ENCODE measurements around the gene ATP8A2.
"Not testable (repeated sequence)": the region's sequence is repeated elsewhere in the genome, so short reads cannot be mapped to it uniquely, and the experiment has no call there.

Gene ATP8A2

GRCh38 chr13:25468325-25469168 lies 96.8 kb downstream of the ATP8A2 start:
- ATAC-seq (peak; percentile 55), DNase-seq (peak; percentile 1 to 12)
- peak overlapping the region; percentile 54 to 69 for H3K4me3 Mint-ChIP-seq
- peaks cover 67% of the 10 kb centered on the region for H3K27me3 Mint-ChIP-seq
- no peaks in the 10 kb centered on the region for H3K9me3 Mint-ChIP-seq
- H3K27ac Mint-ChIP-seq: no peak overlapping the region
- H3K4me1 Mint-ChIP-seq: peaks cover 14% of the 10 kb centered on the region

- DNase-seq: no peak
- peaks cover 14% of the 10 kb centered on the region for H3K4me1 Mint-ChIP-seq
- peak overlapping the region; percentile 69 to 73 for H3K4me3 Mint-ChIP-seq
- no peak overlapping the region for H3K27ac Mint-ChIP-seq
- ATAC-seq: peak; percentile 18
- H3K9me3 Mint-ChIP-seq: no peaks in the 10 kb centered on the region
- peaks cover 67% of the 10 kb centered on the region for H3K27me3 Mint-ChIP-seq
Measured at GRCh38 chr13:25469169-25469525, 97.4 kb downstream of the ATP8A2 start.

- DNase-seq (no peak), ATAC-seq (no peak)
- Mint-ChIP-seq H3K4me3 (no peak overlapping the region), H3K27ac (no peak overlapping the region), H3K4me1 (peaks cover 6% of the 10 kb centered on the region), H3K9me3 (no peaks in the 10 kb centered on the region), H3K27me3 (peaks cover 43% of the 10 kb centered on the region)
Measured at GRCh38 chr13:25473864-25474263, 102.1 kb downstream of the ATP8A2 start.

- Mint-ChIP-seq H3K27me3 (peaks cover 20% of the 10 kb centered on the region), H3K9me3 (peaks cover 6 to 14% of the 10 kb centered on the region in 2 donors), H3K4me1 (no peaks in the 10 kb centered on the region), H3K27ac (no peak overlapping the region), H3K4me3 (no peak overlapping the region)
- DNase-seq (no peak), ATAC-seq (no peak)
Measured at GRCh38 chr13:25478186-25478585, 106.4 kb downstream of the ATP8A2 start.

GRCh38 chr13:25489238-25489637 lies 117.5 kb downstream of the ATP8A2 start:
- Mint-ChIP-seq H3K27ac (no peak overlapping the region), H3K4me3 (no peak overlapping the region), H3K27me3 (peaks cover 29% of the 10 kb centered on the region), H3K9me3 (no peaks in the 10 kb centered on the region), H3K4me1 (no peaks in the 10 kb centered on the region)
- DNase-seq (no peak), ATAC-seq (no peak)

- Mint-ChIP-seq H3K4me1 (no peaks in the 10 kb centered on the region), H3K4me3 (no peak overlapping the region), H3K27me3 (peaks cover 36% of the 10 kb centered on the region), H3K9me3 (no peaks in the 10 kb centered on the region), H3K27ac (no peak overlapping the region)
- ATAC-seq (no peak), DNase-seq (no peak)
Measured at GRCh38 chr13:25490236-25490635, 118.5 kb downstream of the ATP8A2 start.

GRCh38 chr13:25493931-25494640 lies 122.3 kb downstream of the ATP8A2 start:
- Mint-ChIP-seq H3K9me3 (no peaks in the 10 kb centered on the region), H3K27ac (no peak overlapping the region), H3K4me1 (no peaks in the 10 kb centered on the region), H3K27me3 (peaks cover 46% of the 10 kb centered on the region), H3K4me3 (no peak overlapping the region)
- ATAC-seq: no peak
- no peak for DNase-seq

- no peak for ATAC-seq
- Mint-ChIP-seq H3K9me3 (no peaks in the 10 kb centered on the region), H3K27ac (no peak overlapping the region), H3K4me1 (no peaks in the 10 kb centered on the region), H3K4me3 (no peak overlapping the region), H3K27me3 (peaks cover 45% of the 10 kb centered on the region)
- DNase-seq: no peak
Measured at GRCh38 chr13:25494698-25495411, 123.1 kb downstream of the ATP8A2 start.

- no peak for DNase-seq
- H3K27ac Mint-ChIP-seq: no peak overlapping the region
- H3K4me1 Mint-ChIP-seq: no peaks in the 10 kb centered on the region
- ATAC-seq: no peak
- H3K9me3 Mint-ChIP-seq: no peaks in the 10 kb centered on the region
- no peak overlapping the region for H3K4me3 Mint-ChIP-seq
- peaks cover 39% of the 10 kb centered on the region for H3K27me3 Mint-ChIP-seq
Measured at GRCh38 chr13:25501231-25501630, 129.5 kb downstream of the ATP8A2 start.

GRCh38 chr13:25502031-25502430 lies 130.3 kb downstream of the ATP8A2 start:
- peaks cover 41% of the 10 kb centered on the region for H3K27me3 Mint-ChIP-seq
- H3K4me1 Mint-ChIP-seq: no peaks in the 10 kb centered on the region
- H3K4me3 Mint-ChIP-seq: no peak overlapping the region
- no peaks in the 10 kb centered on the region for H3K9me3 Mint-ChIP-seq
- ATAC-seq (no peak), DNase-seq (no peak)
- H3K27ac Mint-ChIP-seq: no peak overlapping the region

- Mint-ChIP-seq H3K4me1 (no peaks in the 10 kb centered on the region), H3K27ac (no peak overlapping the region), H3K9me3 (no peaks in the 10 kb centered on the region), H3K4me3 (no peak overlapping the region), H3K27me3 (peaks cover 46% of the 10 kb centered on the region)
- no peak for DNase-seq
- no peak for ATAC-seq
Measured at GRCh38 chr13:25502551-25502950, 130.8 kb downstream of the ATP8A2 start.

- no peak overlapping the region for H3K27ac Mint-ChIP-seq
- no peaks in the 10 kb centered on the region for H3K4me1 Mint-ChIP-seq
- no peak for ATAC-seq
- no peaks in the 10 kb centered on the region for H3K9me3 Mint-ChIP-seq
- no peak for DNase-seq
- H3K27me3 Mint-ChIP-seq: peaks cover 54% of the 10 kb centered on the region
- no peak overlapping the region for H3K4me3 Mint-ChIP-seq
Measured at GRCh38 chr13:25503856-25504255, 132.1 kb downstream of the ATP8A2 start.

- DNase-seq: no peak
- Mint-ChIP-seq H3K9me3 (peaks cover 6 to 7% of the 10 kb centered on the region in 2 donors), H3K27ac (no peak overlapping the region), H3K27me3 (peaks cover 23% of the 10 kb centered on the region), H3K4me1 (no peaks in the 10 kb centered on the region), H3K4me3 (no peak overlapping the region)
- ATAC-seq: no peak
Measured at GRCh38 chr13:25507841-25508240, 136.1 kb downstream of the ATP8A2 start.

GRCh38 chr13:25513060-25513459 lies 141.3 kb downstream of the ATP8A2 start:
- not testable (repeated sequence) for H3K4me3 Mint-ChIP-seq, H3K27ac Mint-ChIP-seq, H3K4me1 Mint-ChIP-seq, ATAC-seq, DNase-seq, H3K27me3 Mint-ChIP-seq
- peaks cover 14 to 25% of the 10 kb centered on the region in 2 donors for H3K9me3 Mint-ChIP-seq

GRCh38 chr13:25518441-25518840 lies 146.7 kb downstream of the ATP8A2 start:
- Mint-ChIP-seq H3K27me3 (peaks cover 26% of the 10 kb centered on the region), H3K27ac (no peak overlapping the region), H3K4me3 (no peak overlapping the region), H3K9me3 (peaks cover 10 to 21% of the 10 kb centered on the region in 2 donors), H3K4me1 (no peaks in the 10 kb centered on the region)
- DNase-seq: no peak
- no peak for ATAC-seq

- H3K9me3 Mint-ChIP-seq: peaks cover 28 to 29% of the 10 kb centered on the region in 2 donors
- H3K27me3 Mint-ChIP-seq: peaks cover 7% of the 10 kb centered on the region
- no peaks in the 10 kb centered on the region for H3K4me1 Mint-ChIP-seq
- ATAC-seq: no peak
- no peak overlapping the region for H3K27ac Mint-ChIP-seq
- DNase-seq: no peak
- H3K4me3 Mint-ChIP-seq: no peak overlapping the region
Measured at GRCh38 chr13:25525884-25526283, 154.1 kb downstream of the ATP8A2 start.
